ENCODE measurements around the gene STK38L. TPM values are rescaled to one million over a fixed set of nuclear protein-coding genes. Genes with fewer than 3 reads are reported as not detected.

The STK38L gene
- total RNA-seq, 1 experiment from 2014 or later: 25.2 TPM

GRCh38 chr12:27291862-27292261, 47.8 kb downstream of the STK38L start:
- TF ChIP-seq POLR2AphosphoS5 (IDR thresholded peaks at IDR 0.05; ENCODE audit: low read depth, low read length): no peak
- TF ChIP-seq, protein P1, sequence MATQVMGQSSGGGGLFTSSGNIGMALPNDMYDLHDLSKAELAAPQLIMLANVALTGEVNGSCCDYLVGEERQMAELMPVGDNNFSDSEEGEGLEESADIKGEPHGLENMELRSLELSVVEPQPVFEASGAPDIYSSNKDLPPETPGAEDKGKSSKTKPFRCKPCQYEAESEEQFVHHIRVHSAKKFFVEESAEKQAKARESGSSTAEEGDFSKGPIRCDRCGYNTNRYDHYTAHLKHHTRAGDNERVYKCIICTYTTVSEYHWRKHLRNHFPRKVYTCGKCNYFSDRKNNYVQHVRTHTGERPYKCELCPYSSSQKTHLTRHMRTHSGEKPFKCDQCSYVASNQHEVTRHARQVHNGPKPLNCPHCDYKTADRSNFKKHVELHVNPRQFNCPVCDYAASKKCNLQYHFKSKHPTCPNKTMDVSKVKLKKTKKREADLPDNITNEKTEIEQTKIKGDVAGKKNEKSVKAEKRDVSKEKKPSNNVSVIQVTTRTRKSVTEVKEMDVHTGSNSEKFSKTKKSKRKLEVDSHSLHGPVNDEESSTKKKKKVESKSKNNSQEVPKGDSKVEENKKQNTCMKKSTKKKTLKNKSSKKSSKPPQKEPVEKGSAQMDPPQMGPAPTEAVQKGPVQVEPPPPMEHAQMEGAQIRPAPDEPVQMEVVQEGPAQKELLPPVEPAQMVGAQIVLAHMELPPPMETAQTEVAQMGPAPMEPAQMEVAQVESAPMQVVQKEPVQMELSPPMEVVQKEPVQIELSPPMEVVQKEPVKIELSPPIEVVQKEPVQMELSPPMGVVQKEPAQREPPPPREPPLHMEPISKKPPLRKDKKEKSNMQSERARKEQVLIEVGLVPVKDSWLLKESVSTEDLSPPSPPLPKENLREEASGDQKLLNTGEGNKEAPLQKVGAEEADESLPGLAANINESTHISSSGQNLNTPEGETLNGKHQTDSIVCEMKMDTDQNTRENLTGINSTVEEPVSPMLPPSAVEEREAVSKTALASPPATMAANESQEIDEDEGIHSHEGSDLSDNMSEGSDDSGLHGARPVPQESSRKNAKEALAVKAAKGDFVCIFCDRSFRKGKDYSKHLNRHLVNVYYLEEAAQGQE (IDR thresholded peaks at IDR 0.05; ENCODE audit: insufficient read depth in 1 of 2, low read depth in 2 of 2, low read length in 1 of 2): no peak
- TF ChIP-seq, protein P2, sequence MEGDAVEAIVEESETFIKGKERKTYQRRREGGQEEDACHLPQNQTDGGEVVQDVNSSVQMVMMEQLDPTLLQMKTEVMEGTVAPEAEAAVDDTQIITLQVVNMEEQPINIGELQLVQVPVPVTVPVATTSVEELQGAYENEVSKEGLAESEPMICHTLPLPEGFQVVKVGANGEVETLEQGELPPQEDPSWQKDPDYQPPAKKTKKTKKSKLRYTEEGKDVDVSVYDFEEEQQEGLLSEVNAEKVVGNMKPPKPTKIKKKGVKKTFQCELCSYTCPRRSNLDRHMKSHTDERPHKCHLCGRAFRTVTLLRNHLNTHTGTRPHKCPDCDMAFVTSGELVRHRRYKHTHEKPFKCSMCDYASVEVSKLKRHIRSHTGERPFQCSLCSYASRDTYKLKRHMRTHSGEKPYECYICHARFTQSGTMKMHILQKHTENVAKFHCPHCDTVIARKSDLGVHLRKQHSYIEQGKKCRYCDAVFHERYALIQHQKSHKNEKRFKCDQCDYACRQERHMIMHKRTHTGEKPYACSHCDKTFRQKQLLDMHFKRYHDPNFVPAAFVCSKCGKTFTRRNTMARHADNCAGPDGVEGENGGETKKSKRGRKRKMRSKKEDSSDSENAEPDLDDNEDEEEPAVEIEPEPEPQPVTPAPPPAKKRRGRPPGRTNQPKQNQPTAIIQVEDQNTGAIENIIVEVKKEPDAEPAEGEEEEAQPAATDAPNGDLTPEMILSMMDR (IDR thresholded peaks at IDR 0.05): no peak
- no peak for TF ChIP-seq SIN3A (IDR thresholded peaks at IDR 0.05; ENCODE audit: borderline replicate concordance, insufficient read depth, low read depth, low read length)
- no peak for TF ChIP-seq TCF7L2 (IDR thresholded peaks at IDR 0.05; ENCODE audit: low read depth, low read length)
- ChIA-PET POLR2A (interaction anchor here (0.6 kb wide), 1 partner anchor 146 kb away, joined by 3 read pairs; no protein-coding TSS in a partner anchor), CTCF (no interaction called here)
- intact Hi-C loops (cut with micrococcal nuclease; ENCODE audit: unreplicated experiment) (no loop called here), in situ Hi-C loops (cut with HindIII; ENCODE audit: low pct_unique_long_range_greater_than_20kb, low sequenced_read_pairs) (no loop called here)
- Histone ChIP-seq H3K9me3 (ENCODE audit: control insufficient read depth, insufficient read depth, low read depth, low read length) (no peaks in the 10 kb centered on the region), H3K4me1 (ENCODE audit: control insufficient read depth, insufficient read depth, low read length) (no peaks in the 10 kb centered on the region), H3K27ac (ENCODE audit: low read length) (no peak overlapping the region), H3K27me3 (ENCODE audit: control insufficient read depth, insufficient read depth, low read length) (no peaks in the 10 kb centered on the region), H3K4me3 (ENCODE audit: low read depth in 2 of 2, low read length in 2 of 2) (no peak overlapping the region), H3K36me3 (ENCODE audit: control insufficient read depth, insufficient read depth, low read length) (no peaks in the 10 kb centered on the region)
- no TSS peak for BruUV-seq (replicated peaks)
- DNase-seq (ENCODE audit: low read depth, low spot score) (no peak), ATAC-seq (no peak)

DNA sequence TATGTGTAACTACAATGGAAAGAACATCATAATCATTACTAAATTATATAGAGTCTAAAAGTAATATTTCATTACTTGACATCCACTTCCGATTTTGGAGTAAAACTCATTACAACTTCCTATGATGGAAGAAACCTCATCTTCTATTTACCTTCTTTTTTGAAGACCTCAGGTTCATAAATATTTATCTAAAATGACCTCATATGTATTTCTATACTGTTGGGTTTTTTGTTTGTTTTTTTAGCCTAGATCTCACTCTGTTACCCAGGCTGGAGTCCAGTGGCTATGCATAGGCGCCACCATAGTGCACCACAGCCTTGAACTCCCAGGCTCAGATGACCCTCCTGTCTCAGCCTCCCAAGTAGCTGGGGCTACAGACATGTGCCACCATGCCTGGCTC, 48.6 kb downstream of the STK38L start:
- TF ChIP-seq POLR2AphosphoS5 (IDR thresholded peaks at IDR 0.05; ENCODE audit: low read depth, low read length) (no peak), TCF7L2 (IDR thresholded peaks at IDR 0.05; ENCODE audit: low read depth, low read length) (no peak), SIN3A (IDR thresholded peaks at IDR 0.05; ENCODE audit: borderline replicate concordance, insufficient read depth, low read depth, low read length) (no peak)
- TF ChIP-seq, protein P1 (IDR thresholded peaks at IDR 0.05; ENCODE audit: insufficient read depth in 1 of 2, low read depth in 2 of 2, low read length in 1 of 2): no peak
- TF ChIP-seq, protein P2 (IDR thresholded peaks at IDR 0.05): no peak
- intact Hi-C loops (cut with micrococcal nuclease; ENCODE audit: unreplicated experiment) (no loop called here), in situ Hi-C loops (cut with HindIII; ENCODE audit: low pct_unique_long_range_greater_than_20kb, low sequenced_read_pairs) (no loop called here)
- ATAC-seq (no peak), DNase-seq (ENCODE audit: low read depth, low spot score) (no peak)
- no peak overlapping the region for H3K4me3 ChIP-seq (ENCODE audit: low read depth in 2 of 2, low read length in 2 of 2)
- H3K27me3 ChIP-seq (ENCODE audit: control insufficient read depth, insufficient read depth, low read length): no peaks in the 10 kb centered on the region
- H3K4me1 ChIP-seq (ENCODE audit: control insufficient read depth, insufficient read depth, low read length): no peaks in the 10 kb centered on the region
- no peaks in the 10 kb centered on the region for H3K36me3 ChIP-seq (ENCODE audit: control insufficient read depth, insufficient read depth, low read length)
- no TSS peak for BruUV-seq (replicated peaks)
- ChIA-PET CTCF (no interaction called here), POLR2A (interaction anchor here (0.6 kb wide), 1 partner anchor 147 kb away, joined by 3 read pairs; no protein-coding TSS in a partner anchor)
- no peak overlapping the region for H3K27ac ChIP-seq (ENCODE audit: low read length)
- no peaks in the 10 kb centered on the region for H3K9me3 ChIP-seq (ENCODE audit: control insufficient read depth, insufficient read depth, low read depth, low read length)
